ENCODE data around the gene SGTA.

GRCh38 chr19:2731181-2731995 lies 51.7 kb downstream of the SGTA start:
- TF ChIP-seq POLR2A (IDR thresholded peaks at IDR 0.05) (no peak), POLR2AphosphoS5 (IDR thresholded peaks at IDR 0.05) (no peak)
- TF ChIP-seq, protein P1, sequence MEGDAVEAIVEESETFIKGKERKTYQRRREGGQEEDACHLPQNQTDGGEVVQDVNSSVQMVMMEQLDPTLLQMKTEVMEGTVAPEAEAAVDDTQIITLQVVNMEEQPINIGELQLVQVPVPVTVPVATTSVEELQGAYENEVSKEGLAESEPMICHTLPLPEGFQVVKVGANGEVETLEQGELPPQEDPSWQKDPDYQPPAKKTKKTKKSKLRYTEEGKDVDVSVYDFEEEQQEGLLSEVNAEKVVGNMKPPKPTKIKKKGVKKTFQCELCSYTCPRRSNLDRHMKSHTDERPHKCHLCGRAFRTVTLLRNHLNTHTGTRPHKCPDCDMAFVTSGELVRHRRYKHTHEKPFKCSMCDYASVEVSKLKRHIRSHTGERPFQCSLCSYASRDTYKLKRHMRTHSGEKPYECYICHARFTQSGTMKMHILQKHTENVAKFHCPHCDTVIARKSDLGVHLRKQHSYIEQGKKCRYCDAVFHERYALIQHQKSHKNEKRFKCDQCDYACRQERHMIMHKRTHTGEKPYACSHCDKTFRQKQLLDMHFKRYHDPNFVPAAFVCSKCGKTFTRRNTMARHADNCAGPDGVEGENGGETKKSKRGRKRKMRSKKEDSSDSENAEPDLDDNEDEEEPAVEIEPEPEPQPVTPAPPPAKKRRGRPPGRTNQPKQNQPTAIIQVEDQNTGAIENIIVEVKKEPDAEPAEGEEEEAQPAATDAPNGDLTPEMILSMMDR (IDR thresholded peaks at IDR 0.05) = no peak

Data from prostate gland (tissue), 2 donors.